Stimulated activated CD4-positive, alpha-beta T cell treated with anti-CD3 and anti-CD28 coated beads, Interleukin-4, amount 100 ng/mL, for 48 hours (primary cell): ENCODE data around the gene WARS2.
A peak's percentile ranks its signal among the peaks of the same experiment; 100 is the strongest.
"Not testable (repeated sequence)": the region's sequence is repeated elsewhere in the genome, so short reads cannot be mapped to it uniquely, and the experiment has no call there.

Experiments
- DNase-seq, 2 donors: peaks; one replicate each; pipeline ENCODE4 v3.0.0-alpha.2; 2020; ENCODE audit warnings: low read depth in 2 of 2

WARS2 gene

DNA sequence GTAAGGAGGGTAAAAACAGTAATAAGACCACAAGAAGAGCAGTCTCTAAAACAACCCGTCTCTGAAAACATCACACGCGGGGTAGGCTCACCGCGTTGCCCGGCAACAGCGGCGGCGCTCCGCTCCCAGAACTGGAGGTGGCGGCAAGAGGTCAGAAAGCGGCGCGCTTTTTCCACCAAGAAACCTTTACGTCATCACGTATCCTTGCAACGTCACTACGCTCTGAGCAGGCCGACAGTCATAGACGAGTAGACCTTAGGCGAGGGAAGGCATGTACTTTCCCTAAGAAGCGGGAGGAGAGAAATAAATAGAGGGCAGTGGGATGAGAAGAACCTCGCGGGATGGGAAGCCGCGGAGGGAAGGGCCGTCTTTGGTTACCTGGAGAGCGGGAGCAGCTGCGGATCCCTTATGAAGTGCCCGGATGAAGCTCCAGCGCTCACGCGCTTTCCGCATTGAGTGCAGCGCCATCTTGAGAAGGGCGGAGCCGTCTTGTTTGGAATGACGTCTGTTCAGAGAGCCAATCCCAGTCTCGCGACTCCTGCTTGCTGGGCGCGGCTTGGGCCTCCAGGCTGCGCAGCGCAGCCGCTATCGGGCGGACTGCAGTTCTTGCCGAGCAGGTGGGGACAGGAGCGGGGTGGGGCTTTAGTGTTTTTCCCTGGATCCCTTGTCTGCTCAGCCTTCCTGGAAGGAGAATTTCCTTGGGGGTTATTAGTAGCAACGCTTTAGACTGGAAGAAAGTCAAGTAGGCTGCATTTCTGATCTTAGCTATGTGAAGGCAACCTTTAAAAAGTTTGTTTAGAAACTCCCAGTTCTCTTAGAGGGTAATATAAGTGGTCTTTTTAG lies at the start of gene WARS2:
WARS2 (minus strand) TSS at position 477 of the 843 bp plus-strand sequence; CDS start at position 468, 9 bp downstream.
- DNase-seq, result peak; percentile 81 to 87

DNA sequence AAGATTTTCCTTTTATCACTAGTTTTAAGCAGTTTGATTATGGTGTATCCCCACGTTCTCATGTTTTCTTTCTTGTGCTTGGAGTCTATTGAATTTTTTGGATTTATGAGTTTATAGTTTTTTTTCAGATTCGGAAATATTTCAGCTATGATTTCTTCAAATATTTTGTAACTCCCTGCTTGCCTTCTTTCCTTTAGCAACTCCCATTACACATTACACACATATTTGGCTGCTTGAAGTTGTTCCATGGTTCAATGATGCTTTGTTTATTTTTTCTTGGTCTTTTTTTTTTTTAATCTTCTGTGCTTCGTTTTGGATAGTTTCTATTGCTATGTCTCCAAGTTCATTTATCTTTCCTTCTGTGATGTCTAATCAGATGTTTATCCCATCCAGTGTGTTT lies 48.5 kb upstream of the WARS2 start:
- DNase-seq, result no peak

DNA sequence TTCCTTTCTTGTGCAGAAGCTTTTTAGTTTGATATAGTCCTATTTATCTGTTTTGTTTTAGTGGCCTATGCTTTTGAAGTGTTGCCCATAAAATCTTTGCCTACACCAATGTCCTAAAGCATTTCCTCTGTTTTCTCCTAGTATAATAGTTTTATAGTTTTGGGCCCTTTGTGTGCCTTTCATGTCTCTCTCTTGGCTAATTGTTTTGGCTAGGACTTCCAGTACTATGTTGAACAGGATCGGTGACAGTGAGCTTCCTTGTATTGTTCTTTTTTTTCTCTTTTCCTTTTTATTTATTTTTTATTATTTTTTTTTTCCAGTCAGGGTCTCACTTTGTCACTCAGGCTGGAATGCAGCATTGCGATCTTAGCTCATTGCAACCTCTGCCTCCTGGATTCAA lies 47.0 kb upstream of the WARS2 start:
- no peak for DNase-seq

DNA sequence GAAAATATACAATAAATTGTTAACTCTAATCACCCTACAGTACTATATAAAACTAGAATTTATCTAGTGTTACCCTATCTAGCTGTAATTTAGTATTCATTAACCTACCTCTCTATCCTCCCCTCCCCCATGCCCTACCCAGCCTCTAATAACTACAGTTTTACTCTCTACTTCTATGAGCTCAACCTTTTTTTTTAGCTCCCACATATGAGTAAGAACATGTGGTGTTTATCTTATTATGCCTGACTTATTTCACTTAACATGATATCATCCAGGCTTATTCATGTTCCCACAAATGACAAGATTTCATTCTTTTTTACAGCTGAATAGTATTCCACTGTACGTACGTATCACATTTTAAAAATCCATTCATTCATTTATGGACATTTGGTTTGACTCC lies 46.0 kb upstream of the WARS2 start:
- no peak for DNase-seq

DNA sequence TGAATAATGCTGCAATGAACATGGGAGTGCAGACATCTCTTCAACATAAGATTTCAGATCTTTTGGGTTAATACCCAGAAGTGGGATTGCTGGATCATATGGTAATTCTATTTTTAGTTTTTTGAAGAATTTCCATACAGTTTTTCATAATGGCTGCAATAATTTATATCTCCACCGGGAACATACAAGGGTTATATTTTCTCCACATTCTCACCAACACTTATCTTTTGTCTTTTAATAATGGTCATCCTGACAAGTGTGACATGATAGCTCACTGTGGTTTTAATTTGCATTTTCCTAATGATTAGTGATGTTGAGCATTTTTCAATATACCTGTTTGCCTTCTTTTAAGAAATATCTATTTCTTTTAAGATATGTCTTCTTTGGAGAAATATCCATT lies 44.5 kb upstream of the WARS2 start:
- DNase-seq, result no peak

DNA sequence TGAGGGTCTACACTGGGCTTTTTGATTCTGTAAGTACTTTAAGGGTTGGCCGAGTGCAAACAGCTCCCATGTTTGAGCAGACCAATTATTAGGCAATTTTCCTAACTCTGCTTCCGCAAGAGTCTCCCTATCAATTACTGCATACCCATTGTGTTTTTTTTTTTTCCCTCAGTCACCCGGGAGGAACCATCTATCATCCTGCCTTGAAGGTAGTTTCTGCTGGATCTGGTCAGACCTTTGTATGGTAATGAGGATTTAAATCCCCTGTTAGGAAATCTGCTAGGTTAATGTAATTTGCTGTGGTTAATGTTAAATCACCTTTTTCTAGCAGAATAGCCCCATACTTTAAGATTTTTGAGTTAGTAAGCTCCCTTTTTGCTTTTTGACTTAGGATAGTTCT lies 40.8 kb upstream of the WARS2 start:
- DNase-seq, result no peak

DNA sequence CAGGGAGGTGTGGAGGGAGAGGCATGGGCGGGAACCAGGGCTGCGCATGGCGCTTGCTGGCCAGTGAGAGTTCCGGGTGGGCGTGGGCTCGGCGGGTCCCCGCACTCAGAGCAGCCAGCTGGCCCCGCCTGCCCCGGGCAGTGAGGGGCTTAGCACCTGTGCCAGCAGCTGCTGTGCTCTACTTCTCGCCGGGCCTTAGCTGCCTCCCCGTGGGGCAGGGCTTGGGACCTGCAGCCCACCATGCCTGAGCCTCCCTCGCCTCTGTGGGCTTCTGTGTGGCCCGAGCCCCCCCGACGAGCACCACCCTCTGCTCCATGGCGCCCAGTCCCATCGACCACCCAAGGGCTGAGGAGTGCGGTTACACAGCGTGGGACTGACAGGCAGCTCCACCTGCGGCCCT lies 38.6 kb upstream of the WARS2 start:
- DNase-seq, result no peak

DNA sequence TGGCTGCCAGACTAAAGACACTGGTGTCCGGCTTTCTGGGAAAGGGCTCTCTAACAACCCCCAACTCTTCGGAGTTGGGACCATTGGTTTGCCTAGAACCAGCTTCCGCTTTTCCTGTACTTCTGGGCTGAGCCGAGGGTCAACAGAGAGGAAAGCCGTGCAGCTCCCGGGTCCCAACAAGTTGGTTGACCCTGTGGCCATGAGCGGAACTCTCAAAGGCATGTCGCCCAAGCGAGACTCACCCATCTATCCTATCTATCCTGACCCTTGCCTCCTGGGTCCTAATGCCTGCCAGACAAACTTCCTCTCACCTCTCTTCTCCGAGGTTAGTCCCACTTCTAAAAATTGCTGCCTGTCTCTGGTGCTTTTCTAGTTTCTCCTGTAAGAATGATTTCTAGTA lies 32.5 kb upstream of the WARS2 start:
- DNase-seq, result not testable (repeated sequence)

DNA sequence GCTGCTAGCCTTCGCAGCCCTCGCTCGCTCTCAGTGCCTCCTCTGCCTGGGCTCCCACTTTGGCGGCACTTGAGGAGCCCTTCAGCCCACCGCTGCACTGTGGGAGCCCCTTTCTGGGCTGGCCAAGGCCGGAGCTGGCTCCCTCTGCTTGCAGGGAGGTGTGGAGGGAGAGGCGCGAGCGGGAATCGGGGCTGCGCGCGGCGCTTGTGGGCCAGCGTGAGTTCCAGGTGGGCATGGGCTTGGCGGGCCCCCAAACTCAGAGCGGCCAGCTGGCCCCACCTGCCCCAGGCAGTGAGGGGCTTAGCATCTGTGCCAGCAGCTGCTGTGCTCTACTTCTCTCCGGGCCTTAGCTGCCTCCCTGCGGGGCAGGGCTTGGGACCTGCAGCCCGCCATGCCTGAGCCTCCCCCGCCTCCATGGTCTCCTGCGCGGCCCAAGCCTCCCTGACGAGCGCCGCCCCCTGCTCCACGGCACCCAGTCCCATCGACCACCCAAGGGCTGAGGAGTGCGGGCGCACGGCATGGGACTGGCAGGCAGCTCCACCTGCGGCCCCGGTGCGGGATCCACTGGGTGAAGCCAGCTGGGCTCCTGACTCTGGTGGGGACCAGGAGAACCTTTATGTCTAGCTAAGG lies 31.0 kb upstream of the WARS2 start:
- not testable (repeated sequence) for DNase-seq

DNA sequence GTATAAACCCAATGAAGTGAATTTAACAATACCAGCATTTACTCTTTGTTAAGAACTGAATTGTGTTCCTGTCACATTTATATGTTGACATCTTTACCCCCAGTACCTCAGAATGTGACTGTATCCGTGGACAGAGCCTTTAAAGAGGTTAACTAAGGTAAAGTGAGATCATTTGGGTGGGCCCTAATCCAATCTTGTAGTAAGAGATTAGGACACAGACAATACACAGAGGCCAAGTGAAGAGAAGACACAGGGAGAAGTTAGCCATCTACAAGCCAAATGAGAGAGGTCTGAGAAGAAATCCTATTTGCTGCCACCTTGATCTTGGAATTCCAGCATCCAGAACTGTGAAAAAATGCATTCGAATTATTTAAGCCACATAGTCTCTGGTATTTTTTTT lies 22.9 kb upstream of the WARS2 start:
- no peak for DNase-seq

DNA sequence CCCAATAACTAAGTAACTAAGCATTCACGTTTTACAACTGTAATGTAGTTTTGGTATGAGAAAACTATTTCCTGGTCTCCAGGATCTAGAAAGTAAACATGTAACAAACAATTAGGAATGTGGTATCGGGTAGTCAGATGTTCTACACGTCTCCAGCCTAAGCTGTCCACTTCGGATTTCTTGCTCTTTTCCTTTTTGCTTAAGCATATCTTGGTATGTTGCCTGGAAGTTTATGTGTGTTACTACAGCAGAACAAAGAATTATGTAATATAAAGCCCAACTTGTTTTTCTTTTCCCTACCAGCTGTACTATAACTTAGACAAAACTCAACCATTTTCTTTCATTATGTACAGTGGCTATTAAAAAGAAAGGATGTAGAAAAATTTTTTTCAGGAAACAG lies 20.4 kb upstream of the WARS2 start:
- no peak for DNase-seq

DNA sequence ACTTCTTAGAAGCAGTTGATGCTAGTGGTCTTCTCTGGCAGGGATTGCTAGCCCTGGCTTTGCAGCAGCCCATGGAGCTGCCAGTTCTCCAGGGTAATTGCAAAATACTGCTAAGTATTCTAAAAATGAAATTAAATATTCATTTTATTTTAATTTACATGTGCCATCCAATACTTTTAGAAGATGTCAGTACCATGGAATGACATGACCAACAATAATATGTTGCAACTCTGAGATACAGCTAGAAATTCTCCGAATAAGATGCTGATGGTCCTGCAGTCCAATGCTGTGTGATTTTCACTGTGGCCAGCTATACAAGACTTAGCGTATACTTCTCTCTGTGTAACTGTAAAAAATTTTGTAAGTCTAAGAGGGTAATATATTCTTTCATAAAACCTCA lies 20.0 kb upstream of the WARS2 start:
- DNase-seq, result no peak

DNA sequence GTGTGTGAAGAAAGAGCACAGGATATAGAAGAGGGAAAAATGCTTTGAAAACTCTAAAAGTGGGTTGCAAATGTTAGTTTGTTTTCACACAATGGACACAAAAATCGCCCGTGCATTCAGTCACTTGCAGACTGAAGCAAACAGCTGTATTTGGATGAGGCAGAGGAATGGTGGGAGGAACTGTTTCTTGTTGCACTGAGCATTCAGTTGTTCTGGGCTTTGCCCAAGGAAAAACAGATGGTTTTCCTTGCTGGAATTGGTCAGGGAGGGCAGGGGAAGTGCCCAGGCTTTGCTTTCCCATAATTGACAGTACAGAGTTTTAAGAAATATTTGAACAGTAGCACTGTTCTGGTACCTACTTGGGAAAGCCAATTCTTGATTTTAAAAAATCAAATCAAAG lies 19.5 kb upstream of the WARS2 start:
- no peak for DNase-seq

DNA sequence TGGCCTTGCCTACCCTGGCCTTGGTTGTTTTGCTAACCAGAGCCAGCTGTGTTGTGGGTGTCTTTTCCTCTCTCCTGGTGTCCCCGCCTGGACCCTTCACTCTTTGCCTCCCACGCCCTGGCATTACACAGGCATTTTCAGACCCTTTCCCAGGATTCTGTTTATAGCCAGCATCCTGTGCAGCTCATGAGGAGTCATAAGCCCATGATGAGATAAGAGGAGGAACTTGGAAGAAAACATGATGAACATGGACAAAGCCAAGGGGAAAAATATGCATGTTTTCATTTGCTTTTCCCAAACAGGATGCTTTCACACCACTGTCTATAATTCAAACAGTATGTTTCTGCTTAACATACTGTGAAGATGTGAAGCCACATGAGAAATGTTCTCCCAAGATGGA lies 18.7 kb upstream of the WARS2 start:
- no peak for DNase-seq

DNA sequence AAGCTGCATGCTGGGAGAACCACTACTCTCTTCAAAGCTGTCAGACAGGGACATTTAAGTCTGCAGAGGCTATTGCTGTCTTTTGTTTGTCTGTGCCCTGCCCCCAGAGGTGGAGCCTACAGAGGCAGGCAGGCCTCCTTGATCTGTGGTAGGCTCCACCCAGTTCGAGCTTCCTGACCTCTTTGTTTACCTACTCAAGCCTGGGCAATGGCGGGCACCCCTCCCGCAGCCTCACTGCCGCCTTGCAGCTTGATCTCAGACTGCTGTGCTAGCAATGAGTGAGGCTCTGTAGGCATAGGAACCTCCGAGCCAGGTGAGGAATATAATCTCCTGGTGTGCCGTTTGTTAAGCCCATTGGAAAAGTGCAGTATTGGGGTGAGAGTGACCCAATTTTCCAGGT lies 16.3 kb upstream of the WARS2 start:
- DNase-seq, result not testable (repeated sequence)

DNA sequence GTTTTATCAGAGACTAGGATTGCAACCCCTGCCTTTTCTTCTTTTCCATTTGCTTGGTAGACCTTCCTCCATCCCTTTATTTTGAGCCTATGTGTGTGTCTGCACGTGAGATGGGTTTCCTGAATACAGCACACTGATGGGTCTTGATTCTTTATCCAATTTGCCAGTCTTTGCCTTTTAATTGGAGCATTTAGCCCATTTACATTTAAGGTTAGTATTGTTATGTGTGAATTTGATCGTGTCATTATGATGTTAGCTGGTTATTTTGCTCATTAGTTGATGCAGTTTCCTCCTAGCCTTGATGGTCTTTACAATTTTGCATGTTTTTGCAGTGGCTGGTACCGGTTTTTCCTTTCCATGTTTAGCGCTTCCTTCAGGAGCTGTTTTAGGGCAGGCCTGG lies 14.6 kb upstream of the WARS2 start:
- DNase-seq, result not testable (repeated sequence)

DNA sequence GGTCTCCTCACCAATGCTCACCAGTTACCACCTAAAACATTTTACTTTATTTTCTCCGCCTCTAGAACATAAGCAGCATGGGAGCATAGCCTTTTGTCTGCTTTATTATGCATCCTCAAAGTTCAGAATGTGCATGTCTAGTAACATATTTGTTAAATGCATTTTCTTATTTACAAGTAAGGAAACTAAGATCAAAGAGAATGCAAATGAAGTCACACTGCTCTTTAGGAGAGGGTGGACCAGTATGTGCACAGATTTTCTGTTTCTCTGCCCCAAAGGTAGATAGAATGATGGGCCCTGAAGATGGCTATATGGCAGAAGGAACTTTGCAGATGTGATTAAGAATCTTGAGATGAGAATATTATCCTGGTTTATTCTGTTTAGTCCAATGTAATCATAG lies 9.7 kb upstream of the WARS2 start:
- no peak for DNase-seq

DNA sequence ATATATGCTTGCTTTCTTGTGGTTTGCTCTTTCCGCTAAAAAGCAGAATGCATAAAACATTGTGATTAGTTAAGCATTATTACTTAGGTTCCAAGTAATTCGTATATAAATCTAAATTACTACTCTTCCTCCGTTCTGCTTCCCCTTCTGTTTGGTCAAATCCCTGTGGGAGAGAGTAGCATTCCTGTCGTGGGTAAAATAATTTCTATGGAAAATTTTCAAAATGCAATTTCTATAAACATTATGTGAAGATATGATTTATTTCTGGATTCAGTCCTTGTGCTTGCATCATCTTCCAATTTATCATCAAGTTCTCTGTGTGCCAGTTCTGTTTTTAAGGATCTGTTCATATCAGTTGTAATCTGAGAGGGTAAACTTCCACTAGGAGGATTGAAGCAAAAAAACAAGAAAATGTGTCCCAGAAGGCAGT lies 7.2 kb upstream of the WARS2 start:
- DNase-seq, result no peak

DNA sequence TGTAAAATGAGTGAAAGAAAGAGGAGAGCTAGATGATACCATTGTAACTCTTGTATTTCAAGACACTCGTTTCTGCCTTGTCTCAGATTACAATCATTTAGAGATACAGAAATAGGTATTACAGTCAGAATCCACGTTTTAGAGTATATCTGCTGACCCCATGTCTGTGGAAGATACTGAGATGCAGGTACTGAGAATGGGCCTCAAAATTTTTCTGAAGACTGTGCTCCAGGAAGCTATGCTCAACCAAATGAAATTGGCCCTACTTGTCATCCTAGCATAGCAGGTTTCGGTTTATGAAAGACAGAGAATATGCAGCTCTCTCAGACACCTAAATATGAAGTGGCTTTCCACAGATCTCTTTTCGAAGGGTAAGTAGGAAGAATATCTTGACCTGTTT lies 6.0 kb upstream of the WARS2 start:
- no peak for DNase-seq

DNA sequence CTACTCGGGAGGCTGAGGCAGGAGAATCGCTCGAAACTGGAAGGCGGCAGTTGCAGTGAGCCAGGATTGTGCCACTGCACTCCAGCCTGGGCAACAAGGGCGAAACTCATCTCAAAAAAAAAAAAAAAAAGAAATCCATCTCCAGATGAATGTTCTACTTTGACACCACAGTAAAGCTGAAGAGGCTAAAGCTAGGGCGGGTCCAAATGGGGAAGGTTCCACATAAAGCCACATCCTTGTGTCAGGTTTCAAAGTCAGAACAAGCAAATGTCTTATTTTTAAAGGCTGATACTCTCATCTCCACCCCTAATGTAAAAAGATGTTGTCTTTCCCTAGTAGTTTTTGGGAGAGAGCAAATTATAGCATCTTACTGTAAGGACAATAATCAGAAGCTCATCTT lies 4.4 kb upstream of the WARS2 start:
- DNase-seq, result no peak

DNA sequence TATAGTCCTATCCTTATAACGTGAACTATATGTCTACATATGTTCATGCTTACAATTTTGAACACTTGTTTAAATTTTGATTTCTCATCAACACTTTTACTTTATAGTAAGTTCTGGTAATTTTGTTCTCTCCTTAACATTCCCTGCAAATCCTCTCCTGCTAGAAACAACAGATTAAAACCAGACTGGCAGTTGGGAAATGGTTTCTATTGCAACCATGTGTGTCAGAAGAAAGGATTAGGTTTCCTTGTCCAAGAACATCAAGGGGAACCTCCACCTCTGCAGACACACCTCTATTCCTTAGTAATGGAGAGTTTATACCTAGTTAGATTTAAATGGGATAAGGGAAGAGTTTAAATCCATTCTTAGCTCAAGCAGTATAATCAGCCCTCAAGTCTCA lies 3.3 kb upstream of the WARS2 start:
- no peak for DNase-seq

DNA sequence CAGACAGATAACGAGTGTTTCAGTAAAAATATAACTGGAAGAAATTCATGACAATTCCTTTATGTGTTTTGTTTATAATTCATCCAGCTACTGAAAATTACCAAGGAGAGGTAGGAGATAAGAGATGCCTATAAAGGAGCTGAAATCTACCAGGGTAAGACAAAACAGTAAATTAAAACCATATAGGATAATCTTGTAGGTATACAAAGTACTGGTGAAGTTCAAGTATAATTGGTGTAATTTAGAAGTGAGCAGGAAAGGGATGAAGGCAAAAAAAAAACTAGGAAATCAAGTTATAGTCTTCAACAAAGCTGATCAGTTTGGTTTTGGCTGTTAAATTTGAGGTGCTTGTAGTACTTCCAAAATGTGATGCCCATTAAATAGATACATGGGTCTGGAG lies 1.2 kb upstream of the WARS2 start:
- no peak for DNase-seq

DNA sequence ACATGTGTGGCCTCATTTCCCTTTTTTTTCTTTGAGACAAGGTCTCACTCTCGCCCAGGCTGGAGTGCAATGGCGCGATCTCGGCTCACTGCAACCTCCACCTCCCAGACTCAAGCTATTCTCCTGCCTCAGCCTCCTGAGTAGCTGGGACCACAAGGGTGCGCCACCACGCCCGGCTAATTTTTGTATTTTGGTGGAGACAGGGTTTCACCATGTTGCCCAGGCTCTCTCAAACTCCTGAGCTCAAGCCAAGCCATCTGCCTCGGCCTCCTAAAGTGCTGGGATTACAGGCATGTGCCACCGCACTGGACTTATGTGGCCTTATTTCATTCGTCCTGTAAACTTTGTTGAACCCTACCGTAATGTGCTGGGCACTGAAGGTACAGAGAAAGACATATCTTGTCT lies 569 bp upstream of the WARS2 start:
- peak; percentile 36 to 50 for DNase-seq

DNA sequence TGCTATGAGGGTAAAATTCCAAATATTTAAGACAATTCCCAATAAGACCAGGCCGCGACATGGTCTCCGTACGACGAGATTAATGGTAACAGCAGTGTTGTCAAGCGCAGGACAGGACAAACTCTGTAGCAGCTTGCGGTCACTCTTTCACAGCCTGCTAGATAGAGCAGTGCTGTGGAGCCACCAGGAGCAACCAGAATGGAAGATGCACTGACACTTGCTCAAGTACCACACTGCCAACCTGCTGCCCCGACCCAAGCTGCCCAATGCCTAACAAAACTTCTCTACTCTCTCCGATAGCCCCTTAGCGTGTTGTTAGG lies 636 bp downstream of the WARS2 start:
- DNase-seq, result no peak
